Measurements from ENCODE around the gene GCM1. TPM values are rescaled to one million over a fixed set of nuclear protein-coding genes. Genes with fewer than 3 reads are reported as not detected.

The GCM1 gene
- total and polyA plus RNA-seq, 4 donors = 0.05 to 0.08 TPM; not detected in 2

- H3K36me3 ChIP-seq (ENCODE audit: control insufficient read depth in 4 of 4, insufficient read depth in 3 of 4, low read depth in 1 of 4, low read length in 3 of 4) = no peaks in the 10 kb centered on the region
- H3K4me1 ChIP-seq (ENCODE audit: control insufficient read depth in 4 of 4, insufficient read depth in 4 of 4, low read length in 3 of 4) = no peaks in the 10 kb centered on the region
- H3K9me3 ChIP-seq (ENCODE audit: control insufficient read depth in 4 of 4, low read length in 3 of 4) = no peaks in the 10 kb centered on the region
- H3K4me3 ChIP-seq (ENCODE audit: low read depth in 1 of 3, low read length in 3 of 3) = no peak overlapping the region
- H3K27me3 ChIP-seq (ENCODE audit: control insufficient read depth in 4 of 4, insufficient read depth in 4 of 4, low read length in 3 of 4) = no peaks in the 10 kb centered on the region
- no peak overlapping the region for H3K27ac ChIP-seq (ENCODE audit: low read depth in 1 of 2, low read length in 2 of 2)
- DNase-seq (ENCODE audit: low spot score) = no peak
- no peak overlapping the region for H3K9ac ChIP-seq (ENCODE audit: low read depth in 1 of 2, low read length in 2 of 2)
- TF ChIP-seq HNF4G (IDR thresholded peaks at IDR 0.05) = no peak
- TF ChIP-seq TAF1 (conservative IDR thresholded peaks at IDR 0.05) = no peak
- TF ChIP-seq RAD21 (IDR thresholded peaks at IDR 0.05) = no peak
- no peak for TF ChIP-seq EGR1 (IDR thresholded peaks at IDR 0.05; ENCODE audit: low read depth in 2 of 2)
- no peak for TF ChIP-seq FOXA2 (IDR thresholded peaks at IDR 0.05)
- TF ChIP-seq CTCF (IDR thresholded peaks at IDR 0.05; ENCODE audit: low read depth, low read length, missing input control) = no peak
- no peak for TF ChIP-seq NR2F2 (IDR thresholded peaks at IDR 0.05)
Observed at GRCh38 chr6:53112404-53112803, 36.2 kb downstream of the GCM1 start.

- TF ChIP-seq RAD21 (IDR thresholded peaks at IDR 0.05) (no peak), ZBTB33 (IDR thresholded peaks at IDR 0.05) (no peak), HNF4G (IDR thresholded peaks at IDR 0.05) (no peak), REST (IDR thresholded peaks at IDR 0.05) (no peak), HNF4A (conservative IDR thresholded peaks at IDR 0.05) (no peak), ATF3 (IDR thresholded peaks at IDR 0.05) (no peak), GABPA (IDR thresholded peaks at IDR 0.05 in 1 of 2, conservative IDR thresholded peaks at IDR 0.05 in 1 of 2) (no peak), TAF1 (conservative IDR thresholded peaks at IDR 0.05) (no peak), MAX (IDR thresholded peaks at IDR 0.05) (no peak), RXRA (IDR thresholded peaks at IDR 0.05) (no peak), YY1 (IDR thresholded peaks at IDR 0.05) (no peak), FOXA1 (IDR thresholded peaks at IDR 0.05) (no peak), JUND (IDR thresholded peaks at IDR 0.05) (no peak), NR2F2 (IDR thresholded peaks at IDR 0.05) (no peak), CTCF (IDR thresholded peaks at IDR 0.05; ENCODE audit: low read depth, low read length, missing input control) (no peak), EGR1 (IDR thresholded peaks at IDR 0.05; ENCODE audit: low read depth in 2 of 2) (no peak), FOXA2 (IDR thresholded peaks at IDR 0.05) (no peak), SP1 (IDR thresholded peaks at IDR 0.05) (no peak)
- no peak for DNase-seq (ENCODE audit: low spot score)
- no peak overlapping the region for H3K27ac ChIP-seq (ENCODE audit: low read depth in 1 of 2, low read length in 2 of 2)
Observed at GRCh38 chr6:53111865-53112264, 36.8 kb downstream of the GCM1 start.

More at GRCh38 chr6:53111865-53112264, 36.8 kb downstream of the GCM1 start:
- no peaks in the 10 kb centered on the region for H3K9me3 ChIP-seq (ENCODE audit: control insufficient read depth in 4 of 4, low read length in 3 of 4)
- no peak overlapping the region for H3K9ac ChIP-seq (ENCODE audit: low read depth in 1 of 2, low read length in 2 of 2)
- no peaks in the 10 kb centered on the region for H3K27me3 ChIP-seq (ENCODE audit: control insufficient read depth in 4 of 4, insufficient read depth in 4 of 4, low read length in 3 of 4)
- H3K36me3 ChIP-seq (ENCODE audit: control insufficient read depth in 4 of 4, insufficient read depth in 3 of 4, low read depth in 1 of 4, low read length in 3 of 4) = no peaks in the 10 kb centered on the region
- 79% methylated on average over 6 of the region's 6 CpGs for WGBS
- no peak overlapping the region for H3K4me3 ChIP-seq (ENCODE audit: low read depth in 1 of 3, low read length in 3 of 3)
- no peaks in the 10 kb centered on the region for H3K4me1 ChIP-seq (ENCODE audit: control insufficient read depth in 4 of 4, insufficient read depth in 4 of 4, low read length in 3 of 4)

All from liver (tissue), 9 donors.